DMS 273 (cell line): ENCODE data around the gene TFB2M.
A peak's percentile ranks its signal among the peaks of the same experiment; 100 is the strongest.

Experiments used
- DNase-seq: peaks from one replicate; lab custom pipeline; 2025; ENCODE audit not compliant: unreplicated experiment; lab: John Stamatoyannopoulos, UW

Gene TFB2M

GRCh38 chr1:246515390-246516005 is 50.6 kb downstream of the TFB2M start:
- DNase-seq: no peak

- no peak for DNase-seq
These were observed 52.3 kb downstream of the TFB2M start for GRCh38 chr1:246513619-246514343.

- no peak for DNase-seq
These were observed 53.0 kb downstream of the TFB2M start for GRCh38 chr1:246513041-246513440.

- no peak for DNase-seq
These were observed 53.4 kb downstream of the TFB2M start for GRCh38 chr1:246512635-246513034.

GRCh38 chr1:246512230-246512629 is 53.8 kb downstream of the TFB2M start:
- no peak for DNase-seq

- DNase-seq: no peak
These were observed 54.9 kb downstream of the TFB2M start for GRCh38 chr1:246511203-246511602.

- no peak for DNase-seq
These were observed 55.7 kb downstream of the TFB2M start for GRCh38 chr1:246510147-246511030.

GRCh38 chr1:246508897-246509688 is 57.0 kb downstream of the TFB2M start:
- DNase-seq: no peak

- peak; percentile 96 for DNase-seq
These were observed 59.2 kb downstream of the TFB2M start, which contains the start of gene SMYD3 for GRCh38 chr1:246506674-246507481. Gene SMYD3, minus strand, starts transcription at chr1:246507279.

GRCh38 chr1:246506367-246506673 is 59.7 kb downstream of the TFB2M start:
- DNase-seq: peak; percentile 53

GRCh38 chr1:246503341-246503740 is 62.7 kb downstream of the TFB2M start:
- DNase-seq: no peak

GRCh38 chr1:246497331-246497915 is 68.6 kb downstream of the TFB2M start:
- DNase-seq: peak; percentile 88

GRCh38 chr1:246492611-246493245 is 73.3 kb downstream of the TFB2M start:
- peak; percentile 89 for DNase-seq

GRCh38 chr1:246491551-246492053 is 74.5 kb downstream of the TFB2M start:
- no peak for DNase-seq
